ENCODE measurements around the gene CHPF. TPM values are rescaled to one million over a fixed set of nuclear protein-coding genes. Genes with fewer than 3 reads are reported as not detected.

The CHPF gene
- total RNA-seq, 4 donors from 2014 or later, result 40.4 to 56.6 (median 52.6) TPM

GRCh38 chr2:219536425-219536824, 7.2 kb downstream of the CHPF start:
- Histone ChIP-seq H3K9me3 (no peaks in the 10 kb centered on the region), H3K27me3 (peaks cover 0 to 70% (median 0%) of the 10 kb centered on the region in 4 donors), H3K27ac (no peak overlapping the region), H3K4me1 (peaks cover under 1 to 20% (median 3%) of the 10 kb centered on the region in 3 donors), H3K36me3 (peaks cover 5 to 30% (median 12%) of the 10 kb centered on the region in 3 donors), H3K4me3 (no peak overlapping the region)
- no peak for DNase-seq
- intact Hi-C loops (cut with DNase I), result loop anchor here (5.0 kb wide), 1 partner anchor 106 kb away; no protein-coding TSS in a partner anchor
- TF ChIP-seq POLR2A (IDR thresholded peaks at IDR 0.05), result no peak
- TF ChIP-seq CTCF (IDR thresholded peaks at IDR 0.05), result no peak
- WGBS, 2 donors, result 72 to 81% methylated on average over 11 to 12 of the region's 16 CpGs

- Histone ChIP-seq H3K4me3 (no peak overlapping the region), H3K27ac (no peak overlapping the region), H3K27me3 (peaks cover 0 to 82% (median 2%) of the 10 kb centered on the region in 4 donors), H3K36me3 (peaks cover 0 to 7% (median 0%) of the 10 kb centered on the region in 3 donors), H3K4me1 (peaks cover 0 to 24% (median 0%) of the 10 kb centered on the region in 3 donors), H3K9me3 (no peaks in the 10 kb centered on the region)
- intact Hi-C loops (cut with DNase I), result loop anchor here (5.0 kb wide), 1 partner anchor 132 kb away; no protein-coding TSS in a partner anchor
- no peak for DNase-seq
- TF ChIP-seq POLR2A (IDR thresholded peaks at IDR 0.05) (no peak), CTCF (IDR thresholded peaks at IDR 0.05) (no peak)
- WGBS, 2 donors, result 71 to 74% methylated on average over 4 to 6 of the region's 6 CpGs
Measured at GRCh38 chr2:219533930-219534661, 9.5 kb downstream of the CHPF start.

- Histone ChIP-seq H3K27ac (no peak overlapping the region), H3K36me3 (no peaks in the 10 kb centered on the region), H3K4me1 (peaks cover 0 to 7% (median 0%) of the 10 kb centered on the region in 3 donors), H3K4me3 (no peak overlapping the region), H3K9me3 (no peaks in the 10 kb centered on the region), H3K27me3 (peaks cover 0 to 82% (median 2%) of the 10 kb centered on the region in 4 donors)
- DNase-seq, result no peak
- 45% methylated on average over 2 of the region's 8 CpGs; no CpG with 5 or more reads in 1 of the 2 donors for WGBS, 2 donors
- intact Hi-C loops (cut with DNase I), result loop anchor here (5.0 kb wide), 1 partner anchor 130 kb away; no protein-coding TSS in a partner anchor
- TF ChIP-seq POLR2A (IDR thresholded peaks at IDR 0.05) (no peak), CTCF (IDR thresholded peaks at IDR 0.05) (no peak)
Measured at GRCh38 chr2:219532378-219532649, 11.3 kb downstream of the CHPF start.

- H3K9me3 ChIP-seq, result no peaks in the 10 kb centered on the region
- peaks cover 0 to 7% (median 0%) of the 10 kb centered on the region in 3 donors for H3K4me1 ChIP-seq
- intact Hi-C loops (cut with DNase I), result loop anchor here (5.0 kb wide), 1 partner anchor 130 kb away; no protein-coding TSS in a partner anchor
- TF ChIP-seq POLR2A (IDR thresholded peaks at IDR 0.05) (no peak), CTCF (IDR thresholded peaks at IDR 0.05) (no peak)
- no peak for DNase-seq
- H3K4me3 ChIP-seq, result no peak overlapping the region
- 71% methylated on average over 13 of the region's 20 CpGs; no CpG with 5 or more reads in 1 of the 2 donors for WGBS, 2 donors
- no peaks in the 10 kb centered on the region for H3K36me3 ChIP-seq
- no peak overlapping the region for H3K27ac ChIP-seq
- peaks cover 0 to 83% (median 2%) of the 10 kb centered on the region in 4 donors for H3K27me3 ChIP-seq
Measured at GRCh38 chr2:219531639-219532377, 11.8 kb downstream of the CHPF start.

Data from esophagus squamous epithelium (tissue), 5 donors.